GM12891 (cell line): Measurements from ENCODE around the gene NECAB2.

Source experiments
- POLR2A ChIP-seq: IDR thresholded peaks from 2 replicates; pipeline ENCODE4 v1.6.1; 2011; ENCODE audit warnings: low read depth, low read length, control low read depth
- POLR2AphosphoS5 ChIP-seq: IDR thresholded peaks from 2 replicates; pipeline ENCODE4 v1.6.1; 2011; ENCODE audit warnings: low read depth, low read length, control low read depth
- SPI1 ChIP-seq: IDR thresholded peaks from 2 replicates; pipeline ENCODE4 v1.6.1; 2011; ENCODE audit warnings: low read depth, low read length, control low read depth

GRCh38 chr16:84003038-84003437 lies 35.0 kb downstream of the NECAB2 start:
- TF ChIP-seq POLR2AphosphoS5 = no peak
- TF ChIP-seq POLR2A = no peak
- TF ChIP-seq SPI1 = no peak
